DOHH2 (cell line): ENCODE data around the gene DRAXIN.
A peak's percentile ranks its signal among the peaks of the same experiment; 100 is the strongest.

Experiments used
- H3F3A ChIP-seq: fragments of 200-600 bp; sonication (generic), shearing (Covaris generic); 2 replicates; pipeline ENCODE4 v1.6.0; 2016; ENCODE audit warnings: antibody characterized with exemption, mild to moderate bottlenecking; ENCODE audit not compliant: control insufficient read depth, insufficient read depth
- H3K27ac ChIP-seq: fragments of 200-600 bp; sonication (generic); 2 replicates; pipeline ENCODE4 v1.5.1; 2014; ENCODE audit warnings: low read depth, mild to moderate bottlenecking, low read length, moderate library complexity
- H3K27me3 ChIP-seq: fragments of 200-600 bp; sonication (generic); 2 replicates; pipeline ENCODE4 v1.6.1; 2014; ENCODE audit warnings: mild to moderate bottlenecking, low read length, mixed read lengths; ENCODE audit not compliant: control insufficient read depth
- H3K36me3 ChIP-seq: fragments of 200-600 bp; sonication (generic); 2 replicates; pipeline ENCODE4 v1.6.1; 2014; ENCODE audit warnings: mild to moderate bottlenecking, low read length, moderate library complexity, mixed read lengths; ENCODE audit not compliant: control insufficient read depth
- H3K4me1 ChIP-seq: fragments of 200-600 bp; sonication (generic); 2 replicates; pipeline ENCODE4 v1.6.1; 2014; ENCODE audit warnings: mild to moderate bottlenecking, low read length, mixed read lengths; ENCODE audit not compliant: control insufficient read depth
- H3K4me2 ChIP-seq: fragments of 200-600 bp; sonication (generic); 2 replicates; pipeline ENCODE4 v1.6.0; 2014; ENCODE audit warnings: mild to moderate bottlenecking, low read length, moderate library complexity
- H3K4me3 ChIP-seq: fragments of 200-600 bp; sonication (generic); 2 replicates; pipeline ENCODE4 v1.5.1; 2014; ENCODE audit warnings: mild to moderate bottlenecking, low read length, mixed read lengths
- H3K79me2 ChIP-seq: fragments of 200-600 bp; sonication (generic); 2 replicates; pipeline ENCODE4 v1.6.1; 2014; ENCODE audit warnings: mild to moderate bottlenecking, low read length, mixed read lengths; ENCODE audit not compliant: control insufficient read depth
- H3K9me2 ChIP-seq: fragments of 200-600 bp; sonication (generic); replicated peaks from 2 replicates; pipeline ENCODE4 v1.6.1; 2014; ENCODE audit warnings: mild to moderate bottlenecking, low read length, mixed read lengths; ENCODE audit not compliant: control insufficient read depth
- H3K9me3 ChIP-seq: fragments of 200-600 bp; sonication (generic); 2 replicates; pipeline ENCODE4 v1.6.1; 2014; ENCODE audit warnings: antibody characterized with exemption, low read length, mixed read lengths; ENCODE audit not compliant: control insufficient read depth, insufficient read depth
- H4K20me1 ChIP-seq: fragments of 200-600 bp; sonication (generic); 2 replicates; pipeline ENCODE4 v1.6.0; 2014; ENCODE audit warnings: low read depth, mild to moderate bottlenecking, antibody characterized with exemption, low read length, moderate library complexity; ENCODE audit not compliant: control insufficient read depth, insufficient read depth
- CTCF ChIP-seq: fragments of 200-600 bp; sonication (generic); IDR thresholded peaks from one replicate; pipeline ENCODE4 v1.5.1; 2014; ENCODE audit warnings: antibody characterized with exemption, mild to moderate bottlenecking, low read depth, low read length; ENCODE audit not compliant: poor library complexity, severe bottlenecking
- EZH2phosphoT487 ChIP-seq: fragments of 200-600 bp; sonication (generic); IDR thresholded peaks from 2 replicates; pipeline ENCODE4 v1.6.1; 2017; ENCODE audit warnings: borderline replicate concordance, mild to moderate bottlenecking, antibody characterized with exemption, low read length, moderate library complexity, mixed read lengths

The DRAXIN gene

GRCh38 chr1:11643782-11644181 lies 47.7 kb upstream of the DRAXIN start:
- no peaks in the 10 kb centered on the region for H3F3A ChIP-seq
- no peaks in the 10 kb centered on the region for H3K36me3 ChIP-seq
- H4K20me1 ChIP-seq = no peaks in the 10 kb centered on the region
- H3K27ac ChIP-seq = no peak overlapping the region
- TF ChIP-seq EZH2phosphoT487 = no peak
- TF ChIP-seq CTCF = no peak
- H3K4me3 ChIP-seq = no peak overlapping the region
- peaks cover 5% of the 10 kb centered on the region for H3K4me1 ChIP-seq
- no peaks in the 10 kb centered on the region; the same call in 1 of the 2 replicates for H3K27me3 ChIP-seq
- no peak overlapping the region for H3K4me2 ChIP-seq
- H3K9me2 ChIP-seq = no peaks in the 10 kb centered on the region
- no peaks in the 10 kb centered on the region for H3K79me2 ChIP-seq
- no peaks in the 10 kb centered on the region for H3K9me3 ChIP-seq

- TF ChIP-seq EZH2phosphoT487 (no peak), CTCF (no peak)
- H3K36me3 ChIP-seq = no peaks in the 10 kb centered on the region
- peaks cover 11% of the 10 kb centered on the region for H3K4me1 ChIP-seq
- H3K4me2 ChIP-seq = no peak overlapping the region
- no peak overlapping the region for H3K4me3 ChIP-seq
- H3K79me2 ChIP-seq = no peaks in the 10 kb centered on the region
- no peaks in the 10 kb centered on the region for H4K20me1 ChIP-seq
- no peak overlapping the region for H3K27ac ChIP-seq
- H3K27me3 ChIP-seq = peaks cover 5% of the 10 kb centered on the region
- no peaks in the 10 kb centered on the region for H3K9me3 ChIP-seq
- H3F3A ChIP-seq = no peaks in the 10 kb centered on the region
- no peaks in the 10 kb centered on the region for H3K9me2 ChIP-seq
Observed at GRCh38 chr1:11645270-11645669, 46.2 kb upstream of the DRAXIN start.

- H3K27me3 ChIP-seq = peaks cover 8% of the 10 kb centered on the region
- no peak overlapping the region for H3K4me2 ChIP-seq
- no peak overlapping the region for H3K4me3 ChIP-seq
- peak; percentile 78 for TF ChIP-seq CTCF
- no peak for TF ChIP-seq EZH2phosphoT487
- no peaks in the 10 kb centered on the region for H3K79me2 ChIP-seq
- no peaks in the 10 kb centered on the region for H3K9me3 ChIP-seq
- no peak overlapping the region for H3K27ac ChIP-seq
- no peaks in the 10 kb centered on the region for H3F3A ChIP-seq
- H3K36me3 ChIP-seq = no peaks in the 10 kb centered on the region
- H3K4me1 ChIP-seq = peaks cover 12% of the 10 kb centered on the region
- no peaks in the 10 kb centered on the region for H3K9me2 ChIP-seq
- H4K20me1 ChIP-seq = no peaks in the 10 kb centered on the region
Observed at GRCh38 chr1:11645670-11646265, 45.7 kb upstream of the DRAXIN start.

GRCh38 chr1:11646317-11646716 lies 45.2 kb upstream of the DRAXIN start:
- Histone ChIP-seq H3K27me3 (peaks cover 11% of the 10 kb centered on the region), H3K4me3 (no peak overlapping the region), H3K9me2 (no peaks in the 10 kb centered on the region), H3K79me2 (no peaks in the 10 kb centered on the region), H3K4me2 (no peak overlapping the region), H3K27ac (no peak overlapping the region), H3K9me3 (no peaks in the 10 kb centered on the region), H3F3A (peaks cover 5% of the 10 kb centered on the region), H3K4me1 (peaks cover 11% of the 10 kb centered on the region), H3K36me3 (no peaks in the 10 kb centered on the region), H4K20me1 (no peaks in the 10 kb centered on the region)
- TF ChIP-seq EZH2phosphoT487 = no peak
